GM21717 (cell line): Measurements from ENCODE around the gene CRADD.

Experiments used
- ATAC-seq: cut with Tn5 transposase; IDR thresholded peaks from one replicate; pipeline ENCODE4 v1.9.1; 2021; ENCODE audit warnings: mild to moderate bottlenecking, moderate library complexity; ENCODE audit not compliant: unreplicated experiment

CRADD gene

GRCh38 chr12:93833946-93834345 lies 156.8 kb downstream of the CRADD start:
- no peak for ATAC-seq

- ATAC-seq = no peak
These were observed 159.6 kb downstream of the CRADD start for GRCh38 chr12:93836620-93837260.

- ATAC-seq = no peak
These were observed 161.0 kb downstream of the CRADD start for GRCh38 chr12:93838193-93838592.

- no peak for ATAC-seq
These were observed 161.9 kb downstream of the CRADD start for GRCh38 chr12:93839064-93839463.

- ATAC-seq = no peak
These were observed 164.5 kb downstream of the CRADD start for GRCh38 chr12:93841671-93842070.

GRCh38 chr12:93844164-93844784 lies 167.1 kb downstream of the CRADD start:
- ATAC-seq = no peak

- ATAC-seq = no peak
These were observed 169.9 kb downstream of the CRADD start for GRCh38 chr12:93846936-93847516.

DNA sequence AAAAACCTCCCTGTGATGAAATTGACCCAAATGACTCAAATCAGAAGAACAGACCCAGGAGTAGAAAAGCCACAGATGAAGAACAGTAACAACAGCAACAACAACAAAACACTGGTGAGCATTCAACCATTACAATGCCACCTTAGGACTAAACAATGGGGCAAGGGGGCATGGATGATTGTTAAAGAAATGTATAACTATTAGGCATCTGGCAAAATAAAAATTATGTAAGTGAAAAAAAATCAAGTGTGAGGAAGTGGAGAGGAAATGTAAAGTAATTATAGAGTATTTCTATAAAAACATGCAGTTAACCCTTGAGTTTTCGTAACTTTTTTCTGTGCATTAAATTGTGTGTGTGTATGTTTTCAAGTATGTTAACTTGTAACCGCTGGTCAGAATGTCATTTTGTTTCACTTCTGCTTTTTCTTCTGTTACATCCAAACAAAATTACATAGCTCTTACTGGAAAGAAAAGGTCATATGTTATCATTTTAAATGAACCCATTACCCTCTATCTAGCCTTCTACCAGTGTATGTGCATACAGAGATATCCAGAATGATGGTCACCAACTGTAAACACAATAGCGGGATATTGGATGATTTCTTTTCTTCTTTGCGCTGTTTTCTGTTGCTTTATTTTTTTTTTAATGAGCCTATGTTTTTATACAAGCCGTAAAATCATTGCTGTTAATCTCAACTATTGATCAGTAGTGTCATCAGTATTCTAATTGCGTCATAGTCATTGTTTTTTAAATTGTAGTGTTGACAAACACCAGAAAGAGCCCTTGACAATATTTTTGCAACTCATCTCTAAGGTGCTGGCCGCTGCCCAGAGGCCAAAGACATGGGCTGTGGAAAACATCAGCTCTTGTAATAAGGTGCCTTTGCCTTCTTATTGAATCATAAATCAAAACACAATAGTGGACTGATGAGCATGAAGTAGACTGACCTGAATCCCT lies 170.6 kb downstream of the CRADD start:
- peak; percentile 73 for ATAC-seq

DNA sequence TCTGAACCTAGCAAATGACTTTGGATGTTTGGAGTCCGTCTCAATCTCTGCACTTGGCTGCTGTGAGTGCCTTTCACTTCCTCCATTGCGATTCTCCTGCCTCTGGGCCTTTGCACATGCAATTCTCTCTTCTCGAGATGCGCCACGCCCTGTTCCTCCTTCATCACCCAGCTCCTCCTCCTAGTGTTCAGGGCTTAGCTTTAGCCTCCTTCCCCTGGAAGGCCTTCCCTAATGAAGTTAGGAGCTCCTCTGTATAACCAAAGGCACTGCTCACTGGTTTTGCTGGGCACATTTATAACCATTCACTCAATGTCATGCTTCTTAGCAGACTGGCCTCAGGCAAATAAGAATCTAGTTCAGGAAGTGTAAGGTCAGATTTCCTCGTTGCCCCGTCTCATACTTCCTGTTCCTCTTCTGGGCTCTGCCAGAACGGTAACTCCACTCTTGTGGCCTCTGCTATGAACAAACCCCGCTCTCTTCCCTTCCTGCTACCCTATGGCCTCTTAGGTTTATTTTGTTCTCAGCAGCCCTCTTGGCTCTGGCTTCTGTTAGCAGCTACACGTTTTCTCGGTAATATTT lies 171.4 kb downstream of the CRADD start:
- ATAC-seq = no peak

GRCh38 chr12:93849946-93850345 lies 172.8 kb downstream of the CRADD start:
- no peak for ATAC-seq

- no peak for ATAC-seq
These were observed 173.5 kb downstream of the CRADD start for GRCh38 chr12:93850481-93851256.

GRCh38 chr12:93851257-93851671 lies 174.1 kb downstream of the CRADD start:
- no peak for ATAC-seq

DNA sequence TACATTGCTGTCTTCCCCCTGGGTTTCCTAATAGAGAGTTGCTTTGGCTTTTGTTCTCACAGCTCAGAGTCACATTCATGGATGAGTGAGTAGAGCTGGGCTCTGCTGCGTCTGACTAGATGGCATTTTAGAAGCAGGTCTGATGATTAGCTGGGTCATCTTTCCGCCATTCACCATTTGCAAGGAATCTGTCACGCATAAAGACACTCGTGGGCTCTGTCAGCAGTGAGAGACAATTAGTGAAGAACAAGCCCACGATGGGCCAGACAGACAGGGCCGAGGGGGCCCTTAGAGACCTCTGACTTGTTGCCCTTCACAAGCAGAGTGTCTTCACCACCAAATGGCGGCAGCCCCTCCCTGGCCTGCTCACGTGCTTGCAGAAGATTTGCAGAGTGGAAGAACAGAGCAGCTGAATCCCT lies 175.0 kb downstream of the CRADD start:
- ATAC-seq = no peak

DNA sequence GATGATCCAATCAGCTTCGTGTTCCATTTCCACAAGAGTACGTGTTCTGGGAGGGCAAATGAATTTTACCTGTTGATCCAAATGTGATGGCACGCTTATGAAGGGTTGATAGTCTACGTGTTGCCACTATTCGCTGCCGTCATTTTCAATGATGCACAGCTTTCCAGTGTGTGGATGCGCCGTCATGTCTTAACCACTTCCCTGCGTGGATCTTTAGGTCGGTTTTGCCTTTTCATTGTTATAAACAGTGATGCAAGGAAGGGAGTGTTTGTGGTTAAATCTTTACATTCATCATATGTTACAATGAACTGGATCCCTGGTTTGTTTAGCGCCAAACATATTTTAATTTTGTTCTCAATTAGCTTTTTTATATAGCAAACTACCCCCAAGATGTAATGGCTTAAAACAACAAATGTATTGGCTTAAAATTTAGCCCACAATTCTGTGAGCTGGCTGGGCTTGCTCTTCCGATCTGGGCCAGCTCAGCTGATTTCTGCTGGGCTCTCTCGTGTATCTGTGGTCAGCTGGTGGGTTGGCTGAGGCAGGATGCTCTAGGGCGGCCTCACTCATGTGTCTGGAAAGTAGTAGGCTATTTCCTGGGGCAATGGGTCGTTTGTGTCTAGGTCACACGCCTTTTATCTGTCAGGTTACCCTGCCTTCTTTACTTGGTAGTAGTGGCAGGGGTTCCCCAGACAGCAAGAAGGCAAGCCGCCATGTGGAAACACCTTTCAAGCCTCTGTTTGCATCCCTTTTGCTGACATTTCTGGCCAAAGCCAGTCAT lies 176.7 kb downstream of the CRADD start:
- no peak for ATAC-seq

DNA sequence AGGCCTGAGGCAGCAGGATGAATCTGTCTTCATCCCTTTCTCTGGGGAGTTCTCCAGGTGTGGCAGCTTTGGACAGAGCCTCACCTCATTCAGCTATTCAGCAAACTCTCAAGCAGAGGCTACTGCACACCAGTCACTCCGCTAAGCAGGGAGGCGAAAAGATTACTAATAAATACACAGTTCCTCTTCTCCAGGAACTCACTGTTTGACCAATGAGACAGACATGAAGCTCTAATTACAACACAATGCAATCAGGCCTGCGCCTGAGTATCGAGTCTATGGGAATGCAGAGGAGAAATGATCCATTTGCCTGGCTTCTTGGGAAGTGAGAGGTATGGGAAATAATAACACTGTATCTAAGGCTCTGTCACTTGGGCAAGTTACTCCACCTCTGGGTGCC lies 178.1 kb downstream of the CRADD start:
- ATAC-seq = no peak

GRCh38 chr12:93856611-93857010 lies 179.4 kb downstream of the CRADD start:
- ATAC-seq = no peak

DNA sequence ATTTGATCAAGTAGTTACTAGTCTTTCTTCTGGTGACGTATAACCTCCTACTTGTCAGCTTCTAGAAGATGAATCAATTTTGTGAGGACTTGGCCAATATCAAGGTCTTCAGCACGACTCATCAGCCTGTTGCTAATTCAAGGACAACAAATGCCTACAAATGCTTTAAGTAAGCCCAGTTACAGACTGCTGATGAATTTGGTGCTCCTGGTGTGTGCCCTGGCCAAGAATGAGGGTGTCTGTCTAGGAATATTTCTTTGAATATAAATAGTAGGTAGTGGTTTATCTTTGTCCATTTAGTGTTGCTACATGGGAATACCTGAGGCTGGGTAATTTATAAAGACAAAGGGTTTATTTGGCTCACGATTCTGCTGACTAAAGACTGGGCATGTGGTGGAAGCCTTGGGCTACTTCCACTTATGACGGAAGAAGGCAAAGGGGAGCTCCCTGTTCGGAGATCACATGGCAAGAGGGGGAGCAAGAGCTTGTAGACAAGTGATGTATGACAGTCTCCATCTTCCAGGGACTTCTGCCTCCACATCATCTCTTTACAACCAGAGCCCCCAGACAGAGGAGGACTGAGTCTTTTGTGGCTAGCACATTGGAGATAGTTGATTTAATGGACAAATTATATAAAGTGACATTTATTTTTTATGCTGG lies 180.2 kb downstream of the CRADD start:
- ATAC-seq = no peak

GRCh38 chr12:93857991-93858447 lies 180.8 kb downstream of the CRADD start:
- ATAC-seq = no peak
